Middle frontal gyrus (tissue), 1 donor: Measurements from ENCODE around the gene SMIM32.

Experiments used
- DNase-seq: peaks from one replicate; pipeline ENCODE4 v3.0.0-alpha.2; 2015; ENCODE audit warnings: low spot score; ENCODE audit errors: extremely low spot score

SMIM32 gene

GRCh38 chr5:136190091-136190720, 2.8 kb downstream of the SMIM32 start:
- no peak for DNase-seq

- no peak for DNase-seq
These were observed 4.1 kb downstream of the SMIM32 start for GRCh38 chr5:136188859-136189258.

- no peak for DNase-seq
These were observed 6.2 kb downstream of the SMIM32 start for GRCh38 chr5:136186796-136187195.

GRCh38 chr5:136185974-136186665, 6.8 kb downstream of the SMIM32 start:
- no peak for DNase-seq

GRCh38 chr5:136182618-136183017, 10.3 kb downstream of the SMIM32 start:
- no peak for DNase-seq

- no peak for DNase-seq
These were observed 18.8 kb downstream of the SMIM32 start for GRCh38 chr5:136174021-136174659.

GRCh38 chr5:136169218-136169617, 23.7 kb downstream of the SMIM32 start:
- no peak for DNase-seq

- no peak for DNase-seq
These were observed 26.1 kb downstream of the SMIM32 start for GRCh38 chr5:136166909-136167308.

- no peak for DNase-seq
These were observed 28.7 kb downstream of the SMIM32 start for GRCh38 chr5:136164226-136164625.

GRCh38 chr5:136162008-136162407, 31.0 kb downstream of the SMIM32 start:
- DNase-seq, result no peak

GRCh38 chr5:136159457-136159856, 33.5 kb downstream of the SMIM32 start:
- DNase-seq, result no peak

GRCh38 chr5:136157514-136157913, 35.4 kb downstream of the SMIM32 start:
- DNase-seq, result no peak

GRCh38 chr5:136155761-136156160, 37.2 kb downstream of the SMIM32 start:
- no peak for DNase-seq

GRCh38 chr5:136155078-136155477, 37.9 kb downstream of the SMIM32 start:
- no peak for DNase-seq

GRCh38 chr5:136153581-136154236, 39.3 kb downstream of the SMIM32 start:
- DNase-seq, result no peak

- no peak for DNase-seq
These were observed 43.1 kb downstream of the SMIM32 start for GRCh38 chr5:136149891-136150290.

- no peak for DNase-seq
These were observed 45.3 kb downstream of the SMIM32 start for GRCh38 chr5:136147632-136148031.

GRCh38 chr5:136146201-136146600, 46.8 kb downstream of the SMIM32 start:
- no peak for DNase-seq

GRCh38 chr5:136145030-136145429, 47.9 kb downstream of the SMIM32 start:
- no peak for DNase-seq

GRCh38 chr5:136143763-136144162, 49.2 kb downstream of the SMIM32 start:
- no peak for DNase-seq

- DNase-seq, result no peak
These were observed 49.6 kb downstream of the SMIM32 start for GRCh38 chr5:136143312-136143711.

GRCh38 chr5:136141561-136141960, 51.4 kb downstream of the SMIM32 start:
- DNase-seq, result no peak
